Measurements from ENCODE around the gene PRPF38B.
"Not testable (repeated sequence)": the region's sequence is repeated elsewhere in the genome, so short reads cannot be mapped to it uniquely, and the experiment has no call there.

Gene PRPF38B

DNA sequence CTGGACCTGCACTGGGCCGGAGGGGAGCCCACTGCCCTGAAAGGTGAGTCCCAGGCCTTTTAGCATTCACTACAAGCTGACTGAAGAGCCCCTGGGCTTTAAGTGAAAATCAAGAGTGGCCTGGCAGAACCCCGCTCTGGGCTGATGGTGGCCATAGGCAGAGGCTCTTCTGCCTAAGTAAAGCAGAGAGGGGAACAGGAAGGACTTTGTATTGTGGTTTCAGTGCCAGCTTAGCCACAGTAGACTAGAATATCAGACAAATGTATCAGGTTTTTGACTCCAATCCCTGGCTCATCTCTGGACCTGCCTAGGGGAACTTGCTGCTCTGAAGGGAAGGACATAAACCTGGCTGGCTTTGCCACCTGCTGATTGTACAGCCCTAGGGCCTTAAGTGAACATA, 21.0 kb upstream of the PRPF38B start:
- CTCF ChIA-PET: no interaction called here
- no peak for DNase-seq (ENCODE audit: extremely low spot score)
- TF ChIP-seq NFRKB (IDR thresholded peaks at IDR 0.05) (no peak), ELF4 (IDR thresholded peaks at IDR 0.05) (no peak), FOXM1 (IDR thresholded peaks at IDR 0.05; ENCODE audit: borderline replicate concordance) (no peak), SUZ12 (IDR thresholded peaks at IDR 0.05) (no peak), L3MBTL2 (conservative IDR thresholded peaks at IDR 0.05) (no peak), SP1 (IDR thresholded peaks at IDR 0.05) (no peak), ARNT (IDR thresholded peaks at IDR 0.05) (no peak), FOXA1 (IDR thresholded peaks at IDR 0.05) (no peak)
- POLR2A ChIA-PET: no interaction called here

DNA sequence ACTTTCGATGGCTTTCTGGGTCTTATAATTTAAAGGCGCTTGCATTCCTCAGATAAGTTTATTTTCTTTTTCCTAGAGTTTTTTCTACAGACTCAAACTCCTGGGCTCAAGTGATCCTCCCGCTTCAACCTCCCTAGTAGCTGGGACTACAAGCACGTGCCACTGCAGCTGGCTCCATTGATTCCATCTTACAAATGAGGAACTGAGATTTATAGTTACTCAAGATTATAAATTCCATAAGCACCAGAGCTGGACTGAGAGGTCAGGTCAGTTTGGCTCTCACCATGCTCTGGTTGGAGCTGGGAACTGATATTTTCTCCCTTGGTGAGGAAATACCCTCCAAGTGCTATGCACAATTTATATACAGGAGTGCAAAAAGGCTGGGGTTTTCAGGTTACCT, 13.4 kb upstream of the PRPF38B start:
- no peak for DNase-seq (ENCODE audit: extremely low spot score)
- CTCF ChIA-PET: no interaction called here

DNA sequence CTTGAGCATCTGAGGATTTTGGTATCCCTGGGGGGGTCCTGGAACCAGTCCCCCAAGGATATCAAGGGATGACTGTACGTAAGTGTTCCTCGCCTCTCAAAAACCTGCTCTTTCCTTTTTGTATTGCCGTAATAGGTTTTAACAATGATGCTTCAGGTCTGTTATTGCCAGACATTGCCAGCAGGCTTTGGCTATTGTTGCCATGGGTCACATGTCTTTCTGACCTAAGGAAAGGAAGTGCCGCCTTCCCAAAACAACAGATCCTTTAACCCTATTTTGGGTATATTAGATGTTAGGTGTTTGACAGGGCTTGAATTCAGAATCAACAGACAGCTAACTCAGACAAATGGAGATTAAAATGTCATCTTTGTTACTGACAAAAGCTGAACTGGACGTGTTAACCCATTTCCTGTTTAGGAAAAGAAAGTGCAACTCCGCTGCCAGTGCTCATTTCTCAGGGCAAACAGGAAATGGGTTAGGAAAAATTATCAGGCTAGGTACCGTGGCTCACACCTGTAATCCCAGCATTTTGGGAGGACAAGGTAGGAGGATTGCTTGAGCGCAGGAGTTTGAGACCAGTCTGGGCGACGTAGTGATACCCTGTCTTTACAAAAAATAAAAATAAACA, 12.4 kb upstream of the PRPF38B start:
- ChIA-PET POLR2A (interaction anchor here (8.0 kb wide), 1 partner anchor 12 kb away, joined by 62 read pairs; the partner anchor contains the start of gene PRPF38B), CTCF (no interaction called here)
- TF ChIP-seq HDGF (IDR thresholded peaks at IDR 0.05; ENCODE audit: borderline replicate concordance) (no peak), NFRKB (IDR thresholded peaks at IDR 0.05) (no peak), SUZ12 (IDR thresholded peaks at IDR 0.05) (no peak), ELF4 (IDR thresholded peaks at IDR 0.05) (no peak), ARNT (IDR thresholded peaks at IDR 0.05) (no peak), FOXK2 (IDR thresholded peaks at IDR 0.05) (no peak), TARDBP (IDR thresholded peaks at IDR 0.05) (no peak), FOXA1 (IDR thresholded peaks at IDR 0.05) (no peak), PKNOX1 (IDR thresholded peaks at IDR 0.05) (no peak), LEF1 (IDR thresholded peaks at IDR 0.05; ENCODE audit: borderline replicate concordance) (no peak), SP1 (IDR thresholded peaks at IDR 0.05) (no peak), CTBP1 (IDR thresholded peaks at IDR 0.05; ENCODE audit: borderline replicate concordance) (no peak), BHLHE40 (IDR thresholded peaks at IDR 0.05; ENCODE audit: borderline replicate concordance) (no peak), L3MBTL2 (conservative IDR thresholded peaks at IDR 0.05) (no peak), ZNF384 (IDR thresholded peaks at IDR 0.05) (no peak), FOXM1 (IDR thresholded peaks at IDR 0.05; ENCODE audit: borderline replicate concordance) (no peak)
- no peak for DNase-seq (ENCODE audit: extremely low spot score)

More for the DNA sequence above, 13.4 kb upstream of the PRPF38B start:
- POLR2A ChIA-PET: interaction anchor here (8.0 kb wide), 1 partner anchor 13 kb away, joined by 62 read pairs; the partner anchor contains the start of gene PRPF38B
- TF ChIP-seq LEF1 (IDR thresholded peaks at IDR 0.05; ENCODE audit: borderline replicate concordance) (no peak), TARDBP (IDR thresholded peaks at IDR 0.05) (no peak), FOXA1 (IDR thresholded peaks at IDR 0.05) (no peak), L3MBTL2 (conservative IDR thresholded peaks at IDR 0.05) (peak; percentile 27; the same call in 1 of the 2 replicates), ZNF384 (IDR thresholded peaks at IDR 0.05) (no peak), NFRKB (IDR thresholded peaks at IDR 0.05) (no peak), FOXK2 (IDR thresholded peaks at IDR 0.05) (no peak)

- POLR2A ChIA-PET: interaction anchor here (8.0 kb wide), 1 partner anchor 10 kb away, joined by 62 read pairs; the partner anchor contains the start of gene PRPF38B
- not testable (repeated sequence) for DNase-seq (ENCODE audit: extremely low spot score)
- CTCF ChIA-PET: interaction anchor here (1.8 kb wide), 1 partner anchor 10 kb away, joined by 6 read pairs; the partner anchor contains the start of gene PRPF38B
Measured at GRCh38 chr1:108681701-108682100, 10.4 kb upstream of the PRPF38B start.

GRCh38 chr1:108685529-108685928, 6.6 kb upstream of the PRPF38B start:
- no peak for DNase-seq (ENCODE audit: extremely low spot score)
- TF ChIP-seq L3MBTL2 (conservative IDR thresholded peaks at IDR 0.05) (no peak), ZNF384 (IDR thresholded peaks at IDR 0.05) (no peak), PKNOX1 (IDR thresholded peaks at IDR 0.05) (0 out of 2 replicates have a peak, but pooled peaks have one; percentile 14), NFRKB (IDR thresholded peaks at IDR 0.05) (no peak), ARNT (IDR thresholded peaks at IDR 0.05) (no peak)

DNA sequence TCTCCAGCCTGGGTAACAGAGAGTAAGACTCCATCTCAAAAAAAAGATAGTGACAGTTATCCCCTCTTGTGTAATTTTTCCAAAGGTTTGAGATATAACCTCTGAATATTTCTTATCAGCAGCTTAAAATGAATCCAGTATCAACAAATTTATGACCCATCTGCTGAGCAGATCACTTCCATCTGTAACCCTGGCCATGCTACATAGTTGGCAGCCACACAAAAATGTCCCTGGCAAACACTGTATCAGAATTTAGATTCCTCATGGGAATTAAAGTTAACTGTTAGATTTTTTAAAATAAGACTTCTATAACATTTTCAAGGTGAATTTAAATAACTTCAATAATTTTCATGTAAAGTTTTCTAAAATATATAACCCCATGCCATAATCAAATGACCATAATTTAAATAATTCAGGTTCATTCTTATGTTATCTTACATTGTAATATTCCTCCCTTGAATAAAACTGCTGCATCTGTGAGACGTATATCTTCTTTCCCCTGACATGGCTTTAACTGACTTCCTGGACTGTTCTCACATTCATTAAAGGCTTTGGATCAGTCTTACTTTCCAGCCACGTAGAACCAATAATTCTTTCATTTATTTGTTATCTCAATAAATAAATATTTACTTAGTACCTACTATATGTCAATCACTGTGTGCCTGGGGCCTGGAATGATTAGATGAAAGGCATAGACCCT, 5.3 kb upstream of the PRPF38B start:
- TF ChIP-seq PKNOX1 (IDR thresholded peaks at IDR 0.05) (peak; percentile 61), ZNF384 (IDR thresholded peaks at IDR 0.05) (no peak)
- no peak for DNase-seq (ENCODE audit: extremely low spot score)
- ChIA-PET CTCF (no interaction called here), POLR2A (no interaction called here)

More at GRCh38 chr1:108685529-108685928, 6.6 kb upstream of the PRPF38B start:
- CTCF ChIA-PET: no interaction called here
- POLR2A ChIA-PET: no interaction called here

All from HEK293T (cell line).